ENCODE results near the gene ELOVL7. TPM values are rescaled to one million over a fixed set of nuclear protein-coding genes. Genes with fewer than 3 reads are reported as not detected.

ELOVL7 gene
- total and polyA plus RNA-seq, 12 donors = 0.16 to 2.0 (median 0.59) TPM

DNA sequence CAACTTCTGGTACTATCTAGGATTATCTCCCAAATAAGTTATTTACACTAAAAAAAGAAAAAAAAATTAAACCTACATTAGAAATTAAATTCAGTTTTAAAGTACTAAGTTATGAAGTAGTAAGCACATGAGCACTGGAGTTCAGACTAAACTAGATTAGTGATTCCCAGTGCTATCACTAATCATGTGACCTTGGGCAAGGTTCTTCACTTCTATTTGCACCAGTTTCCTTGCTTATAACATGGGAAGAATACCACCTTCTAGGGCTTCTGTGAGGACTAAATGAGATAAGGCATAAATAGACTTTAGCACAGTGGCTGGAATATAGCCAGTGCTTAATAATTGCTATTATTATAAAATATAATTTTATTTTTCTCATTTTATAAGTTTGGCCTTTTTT lies 10.5 kb downstream of the ELOVL7 start:
- no peak overlapping the region for H3K4me3 ChIP-seq
- no peak for ATAC-seq
- TF ChIP-seq, protein P1, sequence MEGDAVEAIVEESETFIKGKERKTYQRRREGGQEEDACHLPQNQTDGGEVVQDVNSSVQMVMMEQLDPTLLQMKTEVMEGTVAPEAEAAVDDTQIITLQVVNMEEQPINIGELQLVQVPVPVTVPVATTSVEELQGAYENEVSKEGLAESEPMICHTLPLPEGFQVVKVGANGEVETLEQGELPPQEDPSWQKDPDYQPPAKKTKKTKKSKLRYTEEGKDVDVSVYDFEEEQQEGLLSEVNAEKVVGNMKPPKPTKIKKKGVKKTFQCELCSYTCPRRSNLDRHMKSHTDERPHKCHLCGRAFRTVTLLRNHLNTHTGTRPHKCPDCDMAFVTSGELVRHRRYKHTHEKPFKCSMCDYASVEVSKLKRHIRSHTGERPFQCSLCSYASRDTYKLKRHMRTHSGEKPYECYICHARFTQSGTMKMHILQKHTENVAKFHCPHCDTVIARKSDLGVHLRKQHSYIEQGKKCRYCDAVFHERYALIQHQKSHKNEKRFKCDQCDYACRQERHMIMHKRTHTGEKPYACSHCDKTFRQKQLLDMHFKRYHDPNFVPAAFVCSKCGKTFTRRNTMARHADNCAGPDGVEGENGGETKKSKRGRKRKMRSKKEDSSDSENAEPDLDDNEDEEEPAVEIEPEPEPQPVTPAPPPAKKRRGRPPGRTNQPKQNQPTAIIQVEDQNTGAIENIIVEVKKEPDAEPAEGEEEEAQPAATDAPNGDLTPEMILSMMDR (IDR thresholded peaks at IDR 0.05) = no peak
- peaks cover 0 to 5% (median 0%) of the 10 kb centered on the region in 7 donors for H3K27me3 ChIP-seq
- intact Hi-C loops (cut with DNase I) = no loop called here
- DNase-seq = no peak
- H3K27ac ChIP-seq = no peak overlapping the region
- H3K36me3 ChIP-seq = no peaks in the 10 kb centered on the region
- H3K9me3 ChIP-seq = no peaks in the 10 kb centered on the region
- no peaks in the 10 kb centered on the region for H3K4me1 ChIP-seq

DNA sequence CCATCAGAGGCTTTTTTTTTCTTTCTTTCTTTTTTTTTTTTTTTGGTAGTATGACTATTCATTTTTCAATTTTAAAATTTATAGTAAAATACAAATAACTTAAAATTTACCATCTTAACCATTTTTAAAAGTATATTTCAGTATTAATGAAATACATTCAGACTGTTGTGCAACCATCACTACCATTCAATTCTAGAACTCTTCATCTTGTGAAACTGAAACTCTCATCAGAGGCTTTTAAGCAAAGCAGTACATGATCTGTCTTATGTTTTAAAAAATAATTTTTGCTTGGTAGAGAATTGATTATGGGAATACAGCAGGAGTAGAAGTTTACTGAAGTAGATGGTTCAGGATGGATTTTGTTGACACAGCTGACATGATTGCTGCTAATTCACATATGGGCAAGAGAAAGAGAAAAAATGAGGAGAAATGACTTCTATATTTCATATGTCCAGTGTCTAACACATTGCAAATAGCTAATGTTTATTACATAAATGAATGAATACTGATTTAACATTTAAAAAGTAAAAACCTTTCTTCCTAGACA lies 13.4 kb downstream of the ELOVL7 start:
- no peak for ATAC-seq
- Histone ChIP-seq H3K4me3 (no peak overlapping the region), H3K27ac (no peak overlapping the region), H3K36me3 (no peaks in the 10 kb centered on the region), H3K9me3 (no peaks in the 10 kb centered on the region), H3K4me1 (no peaks in the 10 kb centered on the region), H3K27me3 (peaks cover 0 to 5% (median 0%) of the 10 kb centered on the region in 7 donors)
- intact Hi-C loops (cut with DNase I) = no loop called here
- TF ChIP-seq, protein P1 (IDR thresholded peaks at IDR 0.05) = no peak
- DNase-seq = no peak

DNA sequence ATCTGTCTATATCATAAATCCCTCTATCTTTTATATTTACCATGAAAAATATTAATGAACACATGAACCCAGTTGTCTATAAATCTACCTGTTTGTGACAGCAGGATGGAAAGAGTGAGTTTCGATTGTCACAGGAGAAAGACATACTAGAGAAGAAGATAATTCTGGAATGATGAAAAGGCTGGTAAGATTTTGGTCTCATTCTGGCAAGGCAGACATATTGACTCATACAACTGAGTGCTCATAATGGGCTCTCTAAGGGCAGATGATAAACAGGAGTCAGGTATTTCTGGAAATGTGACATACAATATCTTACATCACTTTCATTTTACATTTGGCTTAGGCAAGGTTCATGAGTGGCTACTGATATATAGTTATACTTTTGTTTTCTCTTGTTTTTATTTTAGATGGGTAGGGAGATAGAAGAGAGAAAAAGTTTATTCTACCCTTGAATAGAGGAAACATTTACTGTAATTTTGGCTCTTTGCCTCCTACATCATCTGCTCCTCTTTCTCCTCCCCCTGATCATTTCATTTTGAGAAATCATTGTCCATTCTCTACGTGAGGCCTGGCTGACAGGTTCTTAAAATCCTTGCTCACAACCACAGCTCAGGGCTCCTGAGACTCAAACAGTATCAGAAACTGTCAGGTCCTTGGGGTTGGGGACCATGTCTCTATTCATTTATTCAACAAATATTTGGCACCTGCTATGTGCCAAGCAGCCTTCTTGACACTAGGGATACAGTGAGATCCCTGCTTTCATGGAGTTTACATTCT lies 14.4 kb downstream of the ELOVL7 start:
- H3K4me1 ChIP-seq = no peaks in the 10 kb centered on the region
- ATAC-seq (no peak), DNase-seq (no peak)
- no peaks in the 10 kb centered on the region for H3K36me3 ChIP-seq
- no peaks in the 10 kb centered on the region for H3K27me3 ChIP-seq
- H3K27ac ChIP-seq = no peak overlapping the region
- intact Hi-C loops (cut with DNase I) = no loop called here
- WGBS, 2 donors = 74 to 77% methylated on average over 2 of the region's 2 CpGs
- TF ChIP-seq, protein P1 (IDR thresholded peaks at IDR 0.05) = no peak
- no peaks in the 10 kb centered on the region for H3K9me3 ChIP-seq
- no peak overlapping the region for H3K4me3 ChIP-seq

DNA sequence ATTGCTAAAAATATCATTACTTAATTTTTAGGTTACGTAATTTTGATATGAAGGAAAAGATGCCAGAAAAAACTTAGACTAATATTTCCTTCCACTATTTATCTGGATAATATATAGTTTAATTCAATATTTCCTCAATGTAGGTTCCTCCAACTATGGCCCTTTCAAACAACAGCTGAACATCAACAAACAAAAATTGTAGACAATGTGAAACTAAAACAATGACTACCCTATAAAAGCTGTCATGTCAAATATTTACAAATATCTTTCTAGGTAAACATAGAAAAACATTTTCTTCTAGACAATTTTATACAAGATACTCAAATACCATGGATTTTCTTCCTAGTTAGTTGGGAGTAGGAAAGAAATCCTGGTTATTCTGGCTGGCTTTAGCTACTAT lies 16.9 kb downstream of the ELOVL7 start:
- H3K27ac ChIP-seq = no peak overlapping the region
- no peaks in the 10 kb centered on the region for H3K9me3 ChIP-seq
- TF ChIP-seq, protein P1 (IDR thresholded peaks at IDR 0.05) = no peak
- H3K4me1 ChIP-seq = no peaks in the 10 kb centered on the region
- no peak for DNase-seq
- no peak overlapping the region for H3K4me3 ChIP-seq
- 91 to 92% methylated on average over 1 of the region's 1 CpG for WGBS, 2 donors
- intact Hi-C loops (cut with DNase I) = no loop called here
- H3K36me3 ChIP-seq = no peaks in the 10 kb centered on the region
- ATAC-seq = no peak
- H3K27me3 ChIP-seq = no peaks in the 10 kb centered on the region
